PFSK-1 (cell line): ENCODE results near the gene NCOA1.

Experiments
- POLR2AphosphoS5 ChIP-seq: IDR thresholded peaks from 2 replicates; pipeline ENCODE4 v1.6.1; 2012; ENCODE audit warnings: low read depth, mild to moderate bottlenecking, control low read depth, low read length, moderate library complexity
- SIN3A ChIP-seq: IDR thresholded peaks from 2 replicates; pipeline ENCODE4 v1.6.1; 2012; ENCODE audit warnings: mild to moderate bottlenecking, low read length, moderate library complexity, borderline replicate concordance; ENCODE audit not compliant: insufficient read depth

DNA sequence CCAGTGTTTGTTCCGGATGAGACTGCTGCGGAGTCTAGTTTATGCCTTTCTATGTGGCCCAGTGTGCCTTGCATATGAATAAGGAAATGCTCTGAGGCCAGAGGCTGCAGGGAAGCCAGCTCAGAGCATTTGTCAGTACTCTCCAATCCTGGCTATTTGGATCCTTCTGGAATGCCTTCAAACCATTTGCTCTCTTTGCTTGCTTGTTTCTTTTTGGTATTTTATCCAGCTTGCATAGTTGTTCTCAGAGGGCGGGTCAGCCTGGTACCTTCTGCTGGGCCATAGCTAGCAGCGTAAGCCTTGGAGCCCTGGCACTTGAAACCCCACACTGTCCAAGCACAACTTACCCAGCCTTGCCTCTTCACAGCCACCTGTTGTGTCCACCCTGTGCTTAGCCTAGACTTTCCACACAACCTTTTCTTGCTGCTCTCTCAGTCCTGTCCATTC lies 322.7 kb downstream of the NCOA1 start:
- TF ChIP-seq POLR2AphosphoS5 = no peak
- TF ChIP-seq SIN3A = no peak
